SH-SY5Y (cell line): ENCODE measurements around the gene KCNB1.

Source experiments
- GATA2 ChIP-seq: IDR thresholded peaks from 2 replicates; pipeline ENCODE4 v1.6.1; 2011; ENCODE audit warnings: mild to moderate bottlenecking, low read depth, low read length
- GATA3 ChIP-seq: IDR thresholded peaks from 2 replicates; pipeline ENCODE4 v1.6.1; 2011; ENCODE audit warnings: low read depth, mild to moderate bottlenecking, low read length, moderate library complexity

KCNB1 gene

GRCh38 chr20:49347156-49347555 lies 135.3 kb downstream of the KCNB1 start:
- TF ChIP-seq GATA2 (no peak), GATA3 (no peak)

- no peak for TF ChIP-seq GATA3
- no peak for TF ChIP-seq GATA2
Observed at GRCh38 chr20:49346682-49347081, 135.8 kb downstream of the KCNB1 start.

GRCh38 chr20:49345524-49345923 lies 136.9 kb downstream of the KCNB1 start:
- TF ChIP-seq GATA3, result no peak
- TF ChIP-seq GATA2, result no peak

GRCh38 chr20:49344975-49345374 lies 137.5 kb downstream of the KCNB1 start:
- TF ChIP-seq GATA2, result no peak
- TF ChIP-seq GATA3, result no peak

- TF ChIP-seq GATA2 (no peak), GATA3 (no peak)
Observed at GRCh38 chr20:49344140-49344539, 138.3 kb downstream of the KCNB1 start.

- TF ChIP-seq GATA3 (no peak), GATA2 (no peak)
Observed at GRCh38 chr20:49343246-49343645, 139.2 kb downstream of the KCNB1 start.

GRCh38 chr20:49340161-49340966 lies 142.1 kb downstream of the KCNB1 start:
- TF ChIP-seq GATA3 (no peak), GATA2 (no peak)

- TF ChIP-seq GATA2, result no peak
Observed at GRCh38 chr20:49339123-49339522, 143.3 kb downstream of the KCNB1 start.

- TF ChIP-seq GATA3, result no peak
- TF ChIP-seq GATA2, result no peak
Observed at GRCh38 chr20:49338061-49338460, 144.4 kb downstream of the KCNB1 start.

- TF ChIP-seq GATA3 (no peak), GATA2 (no peak)
Observed at GRCh38 chr20:49337357-49337756, 145.1 kb downstream of the KCNB1 start.

- TF ChIP-seq GATA3, result no peak
- no peak for TF ChIP-seq GATA2
Observed at GRCh38 chr20:49336786-49337185, 145.7 kb downstream of the KCNB1 start.

- TF ChIP-seq GATA3 (no peak), GATA2 (no peak)
Observed at GRCh38 chr20:49335476-49335875, 147.0 kb downstream of the KCNB1 start.

- TF ChIP-seq GATA3 (no peak), GATA2 (no peak)
Observed at GRCh38 chr20:49330701-49331615, 151.5 kb downstream of the KCNB1 start.

- no peak for TF ChIP-seq GATA2
- no peak for TF ChIP-seq GATA3
Observed at GRCh38 chr20:49328790-49329189, 153.7 kb downstream of the KCNB1 start.

- no peak for TF ChIP-seq GATA2
- TF ChIP-seq GATA3, result no peak
Observed at GRCh38 chr20:49326026-49326425, 156.4 kb downstream of the KCNB1 start.

GRCh38 chr20:49324306-49324705 lies 158.2 kb downstream of the KCNB1 start:
- TF ChIP-seq GATA3 (no peak), GATA2 (no peak)
